ENCODE measurements around the gene C12orf42.

C12orf42 gene

DNA sequence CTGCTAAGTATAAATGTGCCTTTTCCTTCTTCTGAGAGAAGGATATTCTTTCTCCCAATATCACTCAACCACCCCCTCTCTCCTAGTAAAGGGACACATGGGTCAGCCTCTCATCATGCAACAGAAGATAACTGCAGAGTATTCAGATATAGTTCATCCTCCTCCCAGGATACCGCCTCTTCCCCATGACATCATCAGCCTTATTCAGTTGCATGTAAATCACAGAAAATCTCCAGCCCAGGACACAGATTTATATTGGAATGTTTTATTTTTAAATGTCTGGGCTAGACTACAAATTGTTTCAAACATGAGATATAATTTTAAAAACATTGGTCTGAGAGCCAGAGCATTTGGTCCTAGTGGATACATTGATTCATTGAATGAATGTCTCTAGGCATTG is 178.5 kb downstream of the C12orf42 start:
- no peak for DNase-seq (ENCODE audit: low read depth)
- TF ChIP-seq, protein P1, sequence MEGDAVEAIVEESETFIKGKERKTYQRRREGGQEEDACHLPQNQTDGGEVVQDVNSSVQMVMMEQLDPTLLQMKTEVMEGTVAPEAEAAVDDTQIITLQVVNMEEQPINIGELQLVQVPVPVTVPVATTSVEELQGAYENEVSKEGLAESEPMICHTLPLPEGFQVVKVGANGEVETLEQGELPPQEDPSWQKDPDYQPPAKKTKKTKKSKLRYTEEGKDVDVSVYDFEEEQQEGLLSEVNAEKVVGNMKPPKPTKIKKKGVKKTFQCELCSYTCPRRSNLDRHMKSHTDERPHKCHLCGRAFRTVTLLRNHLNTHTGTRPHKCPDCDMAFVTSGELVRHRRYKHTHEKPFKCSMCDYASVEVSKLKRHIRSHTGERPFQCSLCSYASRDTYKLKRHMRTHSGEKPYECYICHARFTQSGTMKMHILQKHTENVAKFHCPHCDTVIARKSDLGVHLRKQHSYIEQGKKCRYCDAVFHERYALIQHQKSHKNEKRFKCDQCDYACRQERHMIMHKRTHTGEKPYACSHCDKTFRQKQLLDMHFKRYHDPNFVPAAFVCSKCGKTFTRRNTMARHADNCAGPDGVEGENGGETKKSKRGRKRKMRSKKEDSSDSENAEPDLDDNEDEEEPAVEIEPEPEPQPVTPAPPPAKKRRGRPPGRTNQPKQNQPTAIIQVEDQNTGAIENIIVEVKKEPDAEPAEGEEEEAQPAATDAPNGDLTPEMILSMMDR (IDR thresholded peaks at IDR 0.05; ENCODE audit: control insufficient read depth, insufficient read depth, low read depth, low read length, missing control alignments): no peak
- H3K4me3 ChIP-seq (ENCODE audit: control insufficient read depth, low read depth, low read length): no peak overlapping the region

DNA sequence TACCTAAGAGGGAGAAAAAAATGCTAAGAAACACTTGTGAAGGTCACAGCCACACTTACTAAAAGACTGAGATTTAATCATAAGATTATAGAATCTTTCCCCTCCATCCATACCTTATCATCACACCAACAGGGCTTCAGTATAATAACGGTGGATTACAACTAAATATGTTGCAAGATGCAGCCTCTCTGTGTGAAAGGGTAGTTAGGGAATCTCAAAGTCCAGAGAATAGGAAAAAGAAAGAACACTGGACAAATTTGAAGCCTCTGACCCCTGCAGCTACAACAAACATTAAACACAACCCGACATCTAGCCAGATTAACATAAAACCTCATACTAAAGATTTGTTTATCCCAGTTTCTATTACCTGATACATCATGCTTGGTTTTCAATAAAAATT is 181.0 kb downstream of the C12orf42 start:
- no peak for DNase-seq (ENCODE audit: low read depth)
- TF ChIP-seq, protein P1 (IDR thresholded peaks at IDR 0.05; ENCODE audit: control insufficient read depth, insufficient read depth, low read depth, low read length, missing control alignments): no peak
- no peak overlapping the region for H3K4me3 ChIP-seq (ENCODE audit: control insufficient read depth, low read depth, low read length)

DNA sequence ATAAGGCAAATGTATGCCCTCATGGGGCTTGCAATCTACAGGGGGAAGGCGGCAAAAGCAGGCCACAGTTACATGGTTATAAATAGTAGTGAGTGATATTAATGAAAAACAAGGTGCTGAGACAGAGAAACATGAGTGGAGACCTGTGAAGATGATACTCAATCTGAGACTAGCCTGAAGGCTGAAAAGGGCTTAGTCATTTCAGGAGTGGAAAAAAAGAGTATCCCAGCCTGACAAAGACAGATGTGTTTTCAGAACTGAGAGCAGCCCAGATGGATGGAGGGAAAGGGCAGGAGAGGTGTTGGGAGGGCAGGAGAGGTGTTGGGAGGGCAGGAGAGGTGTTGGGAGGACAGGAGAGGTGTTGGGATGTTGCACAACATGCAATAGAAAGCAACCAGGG is 181.9 kb downstream of the C12orf42 start:
- DNase-seq (ENCODE audit: low read depth): no peak
- no peak overlapping the region for H3K4me3 ChIP-seq (ENCODE audit: control insufficient read depth, low read depth, low read length)
- TF ChIP-seq, protein P1 (IDR thresholded peaks at IDR 0.05; ENCODE audit: control insufficient read depth, insufficient read depth, low read depth, low read length, missing control alignments): no peak

DNA sequence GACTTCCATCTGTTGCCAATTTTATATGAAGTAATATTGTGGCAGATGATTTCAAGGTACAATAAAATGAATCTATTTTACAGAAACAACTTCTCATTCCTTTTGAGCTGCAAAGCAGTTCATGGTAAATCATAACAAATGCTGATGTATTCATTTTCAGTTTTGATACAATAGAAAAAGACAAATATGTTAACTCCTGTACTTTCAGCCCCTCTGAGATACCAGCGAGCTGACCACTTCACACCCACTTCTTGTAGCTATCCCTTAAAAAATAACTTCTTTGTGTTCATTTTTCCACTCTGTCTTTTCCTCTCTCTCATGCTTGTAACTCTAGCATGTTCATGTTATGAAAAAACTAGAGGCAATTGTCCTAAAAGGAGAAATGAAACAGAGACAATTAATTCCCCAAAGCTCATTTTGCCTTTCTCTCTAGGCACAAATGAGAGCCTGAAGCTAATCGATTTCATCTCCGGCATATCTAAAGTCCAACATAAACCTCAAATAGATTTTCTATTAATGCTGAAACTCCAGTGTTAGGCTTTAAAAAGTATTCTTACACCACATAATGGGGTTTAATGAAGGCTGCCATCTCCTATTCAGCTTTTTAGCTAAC is 182.9 kb downstream of the C12orf42 start:
- DNase-seq (ENCODE audit: low read depth): no peak
- TF ChIP-seq, protein P1 (IDR thresholded peaks at IDR 0.05; ENCODE audit: control insufficient read depth, insufficient read depth, low read depth, low read length, missing control alignments): no peak
- no peak overlapping the region for H3K4me3 ChIP-seq (ENCODE audit: control insufficient read depth, low read depth, low read length)

DNA sequence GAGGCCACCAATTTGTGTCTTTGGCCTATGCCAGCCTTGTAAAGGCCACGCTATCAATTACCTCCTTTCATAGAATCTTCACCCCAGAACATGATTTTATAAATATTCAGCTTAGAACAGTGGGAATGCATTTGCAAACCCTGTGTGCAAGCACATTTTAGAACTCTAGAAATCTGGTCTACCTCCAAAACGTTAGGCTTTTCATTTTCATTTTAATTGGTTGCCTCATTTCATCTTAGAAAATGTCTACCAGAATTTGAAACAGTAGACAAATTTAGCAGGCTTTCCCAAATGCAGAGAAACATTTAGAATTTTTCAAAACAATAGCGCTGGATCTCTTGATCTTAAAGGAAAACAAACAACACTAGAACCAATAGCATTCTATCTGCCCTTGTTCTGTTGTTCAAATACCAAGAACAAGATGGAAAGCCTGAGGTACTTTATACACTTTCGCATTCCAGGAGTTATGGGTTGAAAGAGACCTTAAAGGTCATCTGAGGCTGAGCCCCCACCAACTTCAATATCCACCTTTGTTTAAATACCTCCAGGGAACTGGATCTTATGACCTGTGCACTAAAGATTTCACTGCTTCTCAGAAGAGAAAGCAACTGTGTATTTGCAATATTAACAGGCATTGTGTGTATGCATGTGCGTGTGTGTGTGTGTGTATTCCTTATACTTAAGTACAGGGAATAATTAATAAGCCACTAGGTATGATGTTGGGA is 185.1 kb downstream of the C12orf42 start:
- H3K4me3 ChIP-seq (ENCODE audit: control insufficient read depth, low read depth, low read length): no peak overlapping the region
- TF ChIP-seq, protein P1 (IDR thresholded peaks at IDR 0.05; ENCODE audit: control insufficient read depth, insufficient read depth, low read depth, low read length, missing control alignments): no peak
- DNase-seq (ENCODE audit: low read depth): no peak

DNA sequence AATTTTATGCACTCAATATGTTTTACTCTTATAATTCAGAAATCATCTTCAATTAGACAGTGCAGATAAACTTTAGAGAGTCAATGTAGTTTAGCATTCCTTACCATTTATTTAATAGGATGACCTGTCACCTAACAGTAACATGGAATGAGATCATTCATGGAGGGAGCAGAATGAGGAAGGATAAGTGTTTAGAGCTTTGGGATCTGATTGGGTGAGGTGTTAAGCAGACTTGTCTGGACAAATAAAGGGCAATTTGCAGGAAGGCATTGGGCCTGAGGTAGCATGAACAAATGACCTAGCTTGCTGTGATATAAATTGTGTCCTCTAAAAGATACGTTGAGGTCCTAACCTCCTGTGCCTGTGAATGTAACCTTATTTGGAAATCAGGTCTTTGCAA is 187.4 kb downstream of the C12orf42 start:
- DNase-seq (ENCODE audit: low read depth): no peak
- TF ChIP-seq, protein P1 (IDR thresholded peaks at IDR 0.05; ENCODE audit: control insufficient read depth, insufficient read depth, low read depth, low read length, missing control alignments): no peak
- H3K4me3 ChIP-seq (ENCODE audit: control insufficient read depth, low read depth, low read length): no peak overlapping the region
